Suppressor macrophage treated with lipopolysaccharide for 4 hours (primary cell): Measurements from ENCODE around the gene APOL2.
"Not testable (repeated sequence)": the region's sequence is repeated elsewhere in the genome, so short reads cannot be mapped to it uniquely, and the experiment has no call there.

Experiments
- DNase-seq: peaks from one replicate; pipeline ENCODE4 v3.0.0-alpha.2; 2020

Gene APOL2

DNA sequence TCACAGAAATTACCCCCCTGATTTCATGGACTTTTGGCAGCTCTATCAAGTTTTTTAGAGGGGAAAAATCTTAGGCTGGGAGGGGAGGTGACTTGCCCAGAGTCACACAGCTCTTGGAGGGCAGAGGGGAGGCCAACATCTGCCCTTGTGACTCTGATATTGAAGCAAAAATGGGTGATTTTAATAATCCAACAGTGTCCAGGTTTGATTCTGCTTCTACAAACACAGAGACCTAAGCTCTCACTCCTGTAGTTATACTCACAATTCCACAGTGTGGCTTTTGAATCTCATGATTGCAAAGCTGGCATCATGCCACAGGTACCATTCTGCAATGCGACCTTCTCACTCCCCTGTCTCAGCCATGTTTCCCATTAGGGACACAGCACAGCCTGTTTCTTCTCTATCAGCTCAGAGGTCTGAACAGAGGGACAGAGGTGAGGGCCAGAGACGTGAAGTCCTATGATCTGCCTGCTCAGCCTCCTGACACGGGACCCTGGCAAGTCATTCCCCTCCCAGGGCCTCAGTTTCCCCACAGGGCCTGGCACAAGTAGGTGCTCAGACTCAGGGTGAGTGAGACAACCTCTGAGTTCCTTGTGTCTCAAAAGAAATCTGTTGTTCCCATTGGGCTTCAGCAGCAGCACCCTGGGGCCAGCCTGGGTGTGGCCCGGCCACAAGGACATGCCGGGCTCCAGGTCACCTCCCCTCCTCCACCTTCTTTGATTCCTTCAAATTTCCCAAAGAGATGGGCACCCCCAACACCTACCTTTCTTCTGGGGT, 766 bp downstream of the APOL2 start:
- peak; percentile 29 for DNase-seq

DNA sequence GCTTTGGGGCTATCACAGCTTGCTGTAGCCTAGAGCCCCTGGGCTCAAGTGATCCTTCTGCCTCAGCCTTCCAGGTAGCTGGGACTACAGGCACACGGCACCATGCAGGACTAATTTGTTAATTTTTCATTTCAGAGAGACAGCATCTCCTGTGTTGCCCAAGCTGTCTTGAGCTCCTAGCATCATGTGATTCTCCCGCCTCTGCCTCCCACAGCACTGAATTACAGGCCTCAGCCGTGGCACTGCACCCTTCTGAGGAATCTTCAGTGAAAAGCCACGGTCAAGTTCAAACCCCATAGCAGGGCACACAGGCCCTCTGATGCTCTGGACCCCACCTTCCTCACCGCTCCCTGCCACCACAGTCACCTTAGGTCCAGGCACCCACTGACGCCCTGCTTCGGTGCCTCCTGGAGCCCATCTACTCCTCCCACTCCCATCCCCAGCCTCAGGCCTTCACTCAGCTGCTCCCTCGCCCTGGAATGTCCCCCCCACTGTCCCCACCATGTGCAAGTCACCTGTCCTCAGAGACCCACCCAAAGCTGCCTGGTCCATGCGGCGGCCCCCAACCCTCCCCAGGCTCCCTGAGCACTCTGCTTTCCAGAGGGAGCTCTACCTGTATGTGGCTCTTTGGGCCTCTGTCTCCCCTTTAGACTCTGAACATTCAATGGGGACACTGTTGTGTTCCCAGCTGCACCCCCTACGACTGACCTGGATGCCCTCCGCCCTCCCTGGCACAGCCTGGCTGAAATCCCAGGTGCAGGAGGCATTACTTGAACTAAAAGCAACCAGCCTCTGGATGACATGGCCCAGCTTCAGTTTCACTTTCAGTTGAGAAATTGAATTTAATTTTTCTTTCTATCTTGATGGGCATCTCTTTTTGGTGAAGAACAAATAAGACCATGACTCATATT, 1.6 kb downstream of the APOL2 start:
- peak; percentile 74 for DNase-seq

DNA sequence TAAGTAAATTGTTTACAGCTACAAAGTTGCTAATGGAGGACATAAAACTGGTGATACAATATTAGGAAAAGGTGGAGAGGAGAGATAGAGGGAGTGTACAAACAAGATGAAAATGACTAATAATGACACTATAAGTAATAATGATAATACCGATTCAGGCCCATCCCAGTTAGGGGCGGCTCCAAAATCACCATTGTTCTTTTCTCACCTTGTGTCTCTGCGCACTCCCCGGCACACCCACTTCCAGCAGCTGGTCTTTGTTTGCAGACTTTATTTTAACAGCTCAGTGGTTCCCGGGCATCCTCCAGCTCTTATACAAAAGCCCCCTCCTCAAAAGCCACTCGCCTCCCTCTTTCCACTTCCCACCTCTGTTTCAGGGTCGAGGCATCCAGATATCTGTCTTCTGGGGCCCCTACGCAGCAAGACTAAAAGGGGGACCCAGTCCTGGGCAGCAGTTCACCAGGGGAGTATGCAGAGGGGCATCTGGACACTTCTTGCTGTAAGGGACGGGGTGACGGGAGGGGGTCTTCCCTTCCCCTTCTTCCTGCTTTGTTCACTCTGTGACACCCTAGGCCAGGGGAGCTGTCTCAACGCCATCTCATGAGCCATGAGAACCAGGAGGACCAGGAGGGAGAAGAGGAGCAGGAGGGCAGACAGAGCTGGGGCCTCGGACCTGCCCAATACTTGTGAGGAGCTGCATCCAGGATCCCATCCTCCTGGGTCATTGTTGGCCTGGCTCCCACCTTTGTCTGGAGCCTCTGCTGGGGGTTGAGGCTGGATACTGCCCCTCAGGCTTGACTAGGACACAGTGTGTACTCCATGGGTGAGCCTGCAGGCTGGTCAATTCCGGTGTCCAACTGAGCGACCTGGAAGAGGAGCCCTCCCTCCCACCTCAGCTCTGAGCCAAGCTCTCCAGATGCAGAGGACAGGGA, 2.7 kb downstream of the APOL2 start:
- no peak for DNase-seq

DNA sequence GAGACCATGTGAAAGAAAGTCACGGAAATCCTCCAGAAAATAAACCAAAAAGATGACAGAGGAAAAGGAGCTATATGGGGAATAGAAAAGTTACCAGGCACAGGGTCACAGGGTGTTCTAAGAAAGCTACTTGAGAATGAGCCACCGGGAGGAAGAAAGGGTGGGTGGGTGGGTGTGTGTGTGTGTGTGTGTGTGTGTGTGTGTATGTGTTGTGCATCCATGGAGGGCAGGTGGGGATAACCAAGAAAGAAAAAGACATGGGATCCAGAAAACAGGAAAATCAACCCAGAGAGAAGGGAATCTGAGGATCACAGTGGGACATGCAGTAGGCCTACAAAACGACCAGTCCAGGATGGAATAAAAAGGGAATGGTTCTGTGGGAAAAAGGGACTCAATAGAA, 3.7 kb downstream of the APOL2 start:
- DNase-seq: no peak

DNA sequence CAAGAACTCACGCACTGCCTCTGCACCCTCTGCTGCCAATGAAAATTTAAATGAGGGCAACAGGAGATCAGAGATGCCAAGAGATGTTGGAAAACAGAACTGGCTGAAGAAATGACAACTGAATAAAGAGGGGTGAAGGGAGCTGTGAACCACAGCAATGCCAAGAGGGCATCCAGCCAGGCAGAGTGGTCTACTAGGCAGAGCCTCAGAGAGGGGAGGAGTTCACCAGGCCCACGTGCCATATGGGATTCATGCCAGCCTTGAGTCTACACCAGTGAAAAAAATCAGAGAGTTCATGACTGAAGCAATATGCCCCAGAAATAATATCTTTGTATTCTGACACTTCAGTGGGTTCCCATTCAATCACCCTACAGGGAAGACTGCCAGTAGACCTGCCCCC, 4.4 kb downstream of the APOL2 start:
- no peak for DNase-seq

DNA sequence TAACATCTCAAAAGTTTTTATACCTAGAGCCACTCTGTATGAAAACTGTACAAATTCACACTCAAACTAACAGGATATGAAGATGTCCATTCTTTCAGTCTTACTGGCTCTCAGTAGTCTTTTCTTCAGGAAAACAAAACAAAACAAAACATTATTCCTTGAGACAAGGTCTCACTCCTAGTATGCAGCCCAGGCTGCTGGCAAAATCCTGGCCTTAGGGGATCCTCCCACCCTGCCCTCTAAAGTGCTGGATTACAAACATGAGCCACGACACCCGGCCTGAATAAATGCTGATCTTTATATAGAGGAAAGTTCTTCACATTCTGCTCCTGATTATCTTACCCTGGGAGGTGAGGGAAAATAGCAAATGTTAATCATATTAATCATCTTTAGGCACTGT, 5.1 kb downstream of the APOL2 start:
- no peak for DNase-seq

DNA sequence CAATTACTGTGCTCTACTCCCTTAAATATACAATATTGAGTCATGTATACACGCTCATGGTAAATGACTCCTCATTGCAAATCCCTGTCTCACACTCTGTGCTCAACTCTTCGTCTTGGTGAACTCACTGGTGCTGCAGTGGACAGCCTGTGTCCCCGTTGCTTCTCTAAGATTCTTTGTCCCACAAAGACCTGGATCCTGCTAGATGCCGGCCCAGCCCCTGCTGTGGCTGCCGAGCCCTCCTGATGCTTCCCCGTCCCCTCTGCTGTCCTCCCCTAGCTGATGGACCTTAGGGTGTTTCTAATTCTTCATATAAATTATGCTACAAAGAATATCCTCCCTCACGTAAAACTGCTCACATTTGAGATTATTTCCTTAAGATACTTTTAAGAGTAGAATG, 5.5 kb downstream of the APOL2 start:
- no peak for DNase-seq

DNA sequence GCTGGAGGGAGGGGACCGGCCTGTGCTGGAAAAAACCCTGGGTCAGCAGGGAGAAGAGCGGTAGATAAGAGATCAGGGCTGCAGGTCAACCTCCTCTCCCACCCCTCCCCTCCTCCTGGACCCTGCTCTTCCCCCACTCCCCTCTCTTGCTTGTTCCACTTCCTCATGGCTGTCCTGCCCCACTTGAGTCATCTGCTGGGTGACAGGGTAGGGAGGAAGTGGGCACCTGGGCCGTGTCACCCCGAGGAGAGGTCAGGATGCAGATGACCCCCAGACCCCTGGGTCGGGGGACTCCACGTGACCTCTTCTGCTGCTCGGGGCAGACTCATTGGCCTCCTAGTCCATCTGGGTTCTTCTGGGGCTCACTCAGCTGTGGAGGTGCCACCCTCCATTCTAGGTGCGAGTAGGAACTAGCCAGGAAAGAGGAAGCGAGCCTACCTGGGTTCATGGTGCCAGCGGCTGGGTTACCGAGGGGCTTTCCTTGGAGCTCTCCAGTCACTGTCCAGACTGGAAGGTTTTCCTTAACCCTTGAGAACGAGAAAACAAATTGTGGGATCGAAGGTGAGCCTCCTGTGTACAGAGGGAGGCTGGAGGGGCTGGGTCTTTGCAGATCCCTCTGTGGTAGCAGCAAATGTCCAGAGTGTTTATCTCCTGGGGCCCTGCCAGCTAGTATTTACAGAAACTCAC, 6.5 kb downstream of the APOL2 start:
- no peak for DNase-seq

DNA sequence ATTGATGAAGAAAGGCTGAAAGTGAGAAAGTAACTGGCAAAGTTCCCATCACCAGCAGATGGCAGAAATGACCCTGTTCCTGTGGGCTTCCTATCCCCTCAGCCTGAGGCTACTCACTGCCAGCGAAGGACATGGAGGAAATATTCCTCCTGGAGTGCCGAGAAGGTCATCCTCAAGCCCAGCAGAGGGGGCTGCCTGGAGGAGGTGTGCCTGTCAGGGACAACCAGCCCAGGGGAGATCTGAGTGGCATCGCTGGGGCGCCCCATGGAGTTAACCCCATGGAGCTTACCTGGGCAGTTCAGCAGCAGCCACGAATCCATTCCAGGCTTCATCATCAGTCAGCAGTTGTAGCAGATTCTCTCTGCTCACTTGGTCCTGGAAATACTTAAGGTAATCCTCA, 8.3 kb downstream of the APOL2 start:
- not testable (repeated sequence) for DNase-seq

DNA sequence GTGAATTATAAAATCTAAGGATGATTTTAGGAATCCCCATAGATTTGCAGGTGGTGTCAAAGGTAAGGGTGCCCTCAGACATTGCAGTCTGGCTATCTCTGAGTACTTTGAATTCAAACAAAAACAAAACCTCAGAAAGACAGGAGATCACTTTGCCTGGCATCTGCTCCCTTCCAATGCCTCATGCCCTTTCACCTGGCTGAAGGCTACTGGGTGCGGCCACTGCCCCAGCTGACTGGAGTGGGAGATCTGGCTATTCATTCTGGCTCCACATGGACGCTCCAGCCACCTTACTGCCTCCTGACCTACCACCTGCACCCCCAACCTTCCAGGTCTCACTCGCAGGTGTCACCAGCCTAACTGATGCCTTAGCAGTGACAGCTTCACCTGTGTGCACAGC, 9.7 kb downstream of the APOL2 start:
- not testable (repeated sequence) for DNase-seq

DNA sequence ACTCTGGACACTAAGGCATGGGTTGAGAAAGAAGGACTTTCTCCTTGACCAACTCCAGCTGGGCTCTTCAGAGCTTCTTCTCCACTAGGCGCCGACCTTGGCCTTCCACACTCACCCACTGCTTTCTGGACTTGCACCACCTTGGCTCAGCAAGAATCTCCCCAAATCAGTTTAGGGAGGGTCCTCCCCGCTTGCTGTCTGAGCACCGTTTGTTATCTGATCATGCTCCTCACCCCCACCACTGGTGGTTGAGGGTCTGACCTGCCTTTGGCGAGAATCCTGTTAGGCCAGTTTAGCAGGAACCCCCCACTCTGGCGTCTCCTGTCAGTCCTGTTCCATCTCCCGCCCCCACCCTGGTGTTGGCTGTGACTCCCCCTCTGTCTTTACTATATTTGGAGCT, 10.4 kb downstream of the APOL2 start:
- DNase-seq: no peak

DNA sequence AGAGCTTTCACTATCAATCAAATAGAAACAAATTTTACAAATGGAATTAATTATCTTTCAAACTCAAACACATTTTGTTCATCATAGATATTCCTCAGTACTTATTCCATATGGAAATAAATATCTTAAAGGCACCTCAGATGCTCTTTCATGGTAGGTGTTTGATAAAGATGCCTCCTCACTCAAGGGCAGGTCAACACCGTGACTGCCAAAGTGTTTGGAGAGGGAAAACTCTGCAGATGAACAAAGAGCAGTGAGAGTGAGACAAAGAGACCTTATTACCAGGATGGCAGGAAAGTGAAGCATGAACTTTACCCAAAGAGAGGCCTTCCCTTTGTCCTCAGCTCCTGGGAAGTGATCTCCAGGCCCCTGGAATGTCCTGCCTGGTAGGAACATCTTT, 11.0 kb downstream of the APOL2 start:
- not testable (repeated sequence) for DNase-seq

DNA sequence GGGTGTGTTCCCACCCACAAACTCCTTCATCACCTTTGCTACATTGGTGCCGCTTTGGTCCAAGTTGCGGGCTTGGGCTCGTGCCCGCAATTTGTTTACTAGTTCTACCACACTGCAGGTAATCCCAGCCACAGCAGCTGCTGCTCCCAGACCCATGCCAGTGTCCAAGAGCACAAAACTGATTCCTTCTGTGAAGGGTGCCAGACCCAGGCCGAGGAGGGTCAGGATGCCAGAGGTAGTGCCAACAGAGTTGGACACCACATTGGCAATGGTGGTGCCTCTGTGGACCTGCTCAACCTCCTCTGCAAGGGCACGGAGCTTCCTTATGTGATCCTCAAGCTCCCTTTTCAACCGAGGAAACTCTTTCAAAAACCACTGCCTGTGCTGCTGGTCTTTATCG, 11.5 kb downstream of the APOL2 start:
- no peak for DNase-seq

DNA sequence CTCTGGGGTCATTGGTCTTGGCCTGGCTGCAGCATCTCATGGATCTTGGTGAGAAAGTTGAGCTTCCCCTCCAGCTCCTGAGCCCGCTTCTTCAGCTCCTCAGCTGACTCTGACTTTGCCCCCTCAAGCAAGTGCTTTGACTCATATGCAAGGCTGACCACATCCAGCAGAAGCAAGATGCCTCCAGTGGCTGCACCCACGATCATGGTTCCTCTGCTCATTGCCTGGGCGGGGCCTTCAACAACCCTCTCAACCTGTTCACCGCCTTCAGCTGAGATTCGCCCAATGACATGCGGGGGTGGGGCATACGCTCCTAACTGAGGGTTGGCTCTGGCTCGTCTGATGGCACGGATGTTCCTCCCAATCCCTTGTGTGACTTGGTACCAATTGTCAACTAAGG, 11.9 kb downstream of the APOL2 start:
- DNase-seq: peak; percentile 28

DNA sequence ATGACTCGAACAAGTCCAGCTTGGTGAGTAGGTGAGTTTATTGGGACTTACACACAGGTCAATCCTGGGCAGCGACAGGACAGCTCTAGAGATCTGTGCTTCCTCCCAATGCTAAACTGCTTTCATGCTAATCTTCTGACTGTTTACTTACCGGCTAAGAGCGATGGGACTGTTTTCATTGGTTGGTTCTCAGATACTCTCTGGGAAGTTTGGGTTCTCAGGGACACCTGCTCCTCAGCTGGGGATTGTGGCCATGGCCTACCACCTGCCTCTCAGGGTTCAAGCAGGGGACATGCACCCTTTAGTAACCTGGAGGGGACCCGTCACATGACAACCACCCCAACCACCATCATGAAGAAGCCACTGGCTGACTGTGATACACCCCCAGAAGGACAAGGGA, 13.1 kb downstream of the APOL2 start:
- no peak for DNase-seq

DNA sequence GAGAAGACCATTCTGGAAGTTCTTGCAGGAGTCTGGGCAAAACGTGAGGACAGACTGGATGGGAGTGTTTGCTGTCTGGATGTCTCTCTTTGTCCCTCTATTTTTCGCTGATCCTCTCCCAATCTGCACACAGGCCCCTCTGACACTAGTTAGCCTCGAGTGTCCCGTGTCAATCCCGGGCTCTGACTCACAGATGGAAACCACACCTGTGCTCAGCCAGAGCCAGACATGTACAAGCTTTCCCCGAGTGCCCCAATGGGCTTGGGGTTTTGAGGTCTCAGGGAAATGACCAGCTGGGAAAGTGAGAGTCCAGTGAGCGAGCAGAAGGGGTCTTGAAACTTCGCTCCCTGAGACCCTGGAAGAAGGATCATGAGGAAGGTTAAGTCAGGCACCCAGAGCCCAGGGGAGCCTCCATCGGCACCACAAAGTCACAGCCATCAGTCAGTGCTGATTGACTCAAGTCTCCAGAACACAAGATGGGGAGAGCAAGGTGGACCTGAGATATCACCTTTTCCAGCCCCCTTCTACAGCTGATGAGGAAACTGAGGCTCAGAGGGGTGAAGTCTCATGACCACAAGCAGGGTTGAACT, 13.9 kb downstream of the APOL2 start:
- no peak for DNase-seq

DNA sequence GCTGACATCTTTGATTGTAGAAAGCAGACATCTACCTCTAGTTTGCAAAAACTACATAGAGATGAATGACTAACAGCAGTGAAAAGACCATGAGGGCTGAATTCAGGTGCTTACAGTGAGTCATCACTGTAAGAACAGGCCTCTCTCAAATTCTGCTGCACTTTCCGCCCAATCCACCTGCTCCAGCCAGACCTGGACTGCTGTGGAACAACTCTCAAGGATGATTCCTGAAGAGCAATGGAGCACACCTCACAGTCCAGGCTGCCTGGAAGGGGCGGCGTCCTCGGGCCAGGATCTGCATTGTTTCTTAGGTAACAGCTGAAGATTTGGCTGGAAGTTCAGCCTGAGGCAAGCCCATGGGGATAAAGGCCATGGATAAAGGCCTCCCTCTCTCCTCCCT, 15.1 kb downstream of the APOL2 start:
- DNase-seq: no peak

DNA sequence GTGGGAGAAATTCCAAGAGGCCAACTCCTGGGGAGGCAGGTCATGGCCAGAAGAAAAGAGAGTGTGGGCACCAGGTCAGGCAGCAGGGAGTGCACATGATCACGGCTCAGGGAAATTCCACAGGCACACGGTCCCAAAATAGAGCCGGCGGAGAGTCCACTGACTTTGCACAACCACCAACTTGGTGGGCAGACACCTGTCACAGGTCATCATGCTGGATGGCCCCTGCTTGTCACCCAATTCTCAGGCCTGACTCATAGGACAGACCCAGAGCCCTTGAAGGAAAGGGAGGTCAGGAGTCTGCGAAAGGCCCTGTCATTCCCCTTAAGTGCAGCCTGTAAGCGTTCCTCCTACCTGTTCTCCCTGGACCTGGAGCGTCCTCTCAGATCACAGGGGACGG, 15.8 kb downstream of the APOL2 start:
- DNase-seq: no peak

DNA sequence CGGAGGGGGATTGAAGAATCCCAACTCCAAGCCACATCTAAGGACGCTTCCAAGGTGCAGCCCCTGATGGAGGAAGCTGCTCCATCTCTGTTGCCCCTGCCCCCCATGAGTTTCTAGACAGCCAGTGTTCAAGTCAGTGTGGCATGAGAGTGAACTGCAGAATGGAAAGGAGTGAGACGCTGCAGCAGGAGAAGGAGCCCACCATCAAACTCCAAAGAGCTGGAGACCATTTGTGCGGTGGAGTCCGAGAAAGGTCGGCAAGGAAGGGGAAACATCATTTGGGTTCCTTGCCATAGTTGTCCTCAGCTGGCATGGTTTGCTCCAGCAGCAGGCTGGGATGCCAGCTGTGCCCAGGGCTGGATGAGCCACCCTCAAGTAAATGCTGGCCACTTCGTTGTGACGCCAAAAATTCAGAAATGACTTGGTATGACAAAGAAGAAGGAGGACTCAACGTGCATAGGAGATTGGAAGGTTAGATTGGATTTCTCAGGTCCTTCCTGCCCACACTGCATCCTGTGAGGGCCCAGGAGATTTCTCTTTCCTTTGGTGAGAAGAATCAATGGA, 16.4 kb downstream of the APOL2 start:
- DNase-seq: no peak

DNA sequence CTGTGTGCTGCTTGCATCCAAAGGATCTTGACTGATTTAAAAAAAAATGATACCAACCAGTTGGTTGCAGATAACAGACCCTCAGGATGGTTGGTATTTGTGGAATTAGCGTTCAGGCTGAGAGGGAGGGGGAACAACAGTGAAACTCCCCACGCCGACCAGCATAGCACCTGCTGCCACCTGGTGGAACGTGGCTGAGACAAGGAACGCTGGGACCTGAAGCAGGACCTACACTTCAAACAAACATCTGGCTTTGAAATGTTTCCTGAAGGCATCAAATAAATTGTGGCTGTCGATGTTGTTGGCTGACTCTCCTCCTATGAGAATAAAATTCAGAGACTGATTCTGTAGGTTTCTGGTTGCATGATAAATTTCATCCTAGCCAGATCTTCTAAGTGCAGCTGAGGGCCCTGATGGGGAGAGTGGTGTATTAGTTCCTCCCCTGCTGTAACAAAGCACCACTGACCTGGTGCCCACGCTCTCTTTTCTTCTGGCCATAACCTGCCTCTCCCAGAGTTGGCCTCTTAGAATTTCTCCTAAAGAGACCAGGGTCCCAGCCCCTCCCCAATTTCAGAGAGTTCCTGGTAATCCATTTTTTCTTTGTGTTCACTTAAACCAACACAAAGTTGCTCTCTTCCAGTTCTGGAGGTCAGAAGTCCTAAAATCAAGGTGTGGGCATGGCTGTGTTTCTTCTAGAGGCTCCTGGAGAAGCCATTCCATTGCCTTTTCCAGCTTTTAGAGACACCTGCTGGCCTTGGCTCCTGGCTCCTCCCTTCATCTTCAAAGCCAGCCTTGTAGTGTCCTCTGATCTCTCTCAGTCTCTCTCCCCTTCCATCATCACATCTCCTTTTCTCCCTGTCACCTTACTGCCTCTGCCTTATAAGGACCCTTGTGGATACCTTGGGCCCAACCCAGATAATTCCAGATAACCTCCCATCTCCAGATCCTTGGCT, 17.3 kb downstream of the APOL2 start:
- DNase-seq: peak; percentile 39
